Parathyroid adenoma (tissue), 2 donors: Measurements from ENCODE around the gene DYDC1.

Experiments used
- H2AFZ ChIP-seq: fragments of 300-600 bp; sonication (generic); one replicate; pipeline ENCODE4 v1.7.0; 2017; ENCODE audit warnings: antibody characterized with exemption, mild to moderate bottlenecking
- H3K27ac ChIP-seq: fragments of 300-600 bp; sonication (generic); one replicate; pipeline ENCODE4 v1.7.0; 2017
- H3K27me3 ChIP-seq: fragments of 300-600 bp; sonication (generic); one replicate; pipeline ENCODE4 v1.7.0; 2017; ENCODE audit warnings: low read length; ENCODE audit not compliant: control insufficient read depth, insufficient read depth
- H3K36me3 ChIP-seq: fragments of 300-600 bp; sonication (generic); one replicate; pipeline ENCODE4 v1.7.0; 2017; ENCODE audit warnings: low read length; ENCODE audit not compliant: control insufficient read depth, insufficient read depth
- H3K4me1 ChIP-seq: fragments of 300-600 bp; sonication (generic); one replicate; pipeline ENCODE4 v1.7.0; 2017; ENCODE audit warnings: control low read depth
- H3K4me2 ChIP-seq: fragments of 300-600 bp; sonication (generic); one replicate; pipeline ENCODE4 v1.7.0; 2017; ENCODE audit warnings: low read length
- H3K4me3 ChIP-seq: fragments of 300-600 bp; sonication (generic); one replicate; pipeline ENCODE4 v1.7.0; 2017; ENCODE audit warnings: low read depth, low read length
- H3K79me2 ChIP-seq: fragments of 300-600 bp; sonication (generic); one replicate; pipeline ENCODE4 v1.7.0; 2017; ENCODE audit warnings: control low read depth
- H3K9ac ChIP-seq: fragments of 300-600 bp; sonication (generic); one replicate; pipeline ENCODE4 v1.7.0; 2017; ENCODE audit warnings: mild to moderate bottlenecking
- H3K9me3 ChIP-seq: fragments of 300-600 bp; sonication (generic); one replicate; pipeline ENCODE4 v1.7.0; 2017; ENCODE audit warnings: low read length; ENCODE audit not compliant: control insufficient read depth
- CTCF ChIP-seq: fragments of 300-600 bp; sonication (generic); IDR thresholded peaks from one replicate; pipeline ENCODE4 v1.7.0; 2017; ENCODE audit warnings: antibody characterized with exemption, mild to moderate bottlenecking
- donor health status: primary hyperparathyroidism.

Gene DYDC1

GRCh38 chr10:80322158-80322557, 34.4 kb downstream of the DYDC1 start:
- Histone ChIP-seq H3K4me3 (no peak overlapping the region), H3K9ac (no peak overlapping the region), H2AFZ (no peak overlapping the region), H3K27me3 (no peaks in the 10 kb centered on the region), H3K4me2 (no peak overlapping the region), H3K9me3 (no peaks in the 10 kb centered on the region), H3K27ac (no peak overlapping the region), H3K79me2 (no peaks in the 10 kb centered on the region), H3K4me1 (no peaks in the 10 kb centered on the region), H3K36me3 (no peaks in the 10 kb centered on the region)
- TF ChIP-seq CTCF: no peak

DNA sequence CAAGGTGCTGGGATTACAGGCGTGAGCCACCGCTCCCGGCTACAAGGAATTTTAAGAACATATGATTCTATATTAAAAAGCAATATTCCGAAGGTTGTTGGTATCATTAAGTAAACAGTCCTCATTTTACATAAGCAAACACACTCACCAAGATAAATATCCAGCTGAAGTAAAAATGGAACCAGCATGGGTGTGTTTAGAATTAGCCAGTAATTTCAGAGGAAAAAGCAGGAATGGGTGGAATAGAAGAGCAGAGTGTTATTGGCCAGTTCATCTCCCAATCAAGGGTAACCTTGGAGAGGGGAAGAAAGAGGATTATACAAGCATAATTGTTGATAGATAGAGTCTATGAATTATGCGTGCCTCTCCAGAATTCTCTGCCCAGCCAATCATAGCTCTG, 35.4 kb downstream of the DYDC1 start:
- Histone ChIP-seq H3K36me3 (no peaks in the 10 kb centered on the region), H3K27me3 (no peaks in the 10 kb centered on the region), H3K27ac (no peak overlapping the region), H3K4me2 (no peak overlapping the region), H3K79me2 (no peaks in the 10 kb centered on the region), H2AFZ (no peak overlapping the region), H3K4me1 (no peaks in the 10 kb centered on the region), H3K9ac (no peak overlapping the region), H3K4me3 (no peak overlapping the region), H3K9me3 (no peaks in the 10 kb centered on the region)
- no peak for TF ChIP-seq CTCF

GRCh38 chr10:80320377-80320776, 36.2 kb downstream of the DYDC1 start:
- Histone ChIP-seq H3K79me2 (no peaks in the 10 kb centered on the region), H3K9ac (no peak overlapping the region), H3K36me3 (no peaks in the 10 kb centered on the region), H3K4me1 (no peaks in the 10 kb centered on the region), H3K9me3 (no peaks in the 10 kb centered on the region), H3K27me3 (no peaks in the 10 kb centered on the region), H2AFZ (no peak overlapping the region), H3K4me2 (no peak overlapping the region), H3K27ac (no peak overlapping the region), H3K4me3 (no peak overlapping the region)
- TF ChIP-seq CTCF: no peak

- no peak for TF ChIP-seq CTCF
- no peaks in the 10 kb centered on the region for H3K79me2 ChIP-seq
- H3K4me2 ChIP-seq: no peak overlapping the region
- no peaks in the 10 kb centered on the region for H3K4me1 ChIP-seq
- no peak overlapping the region for H3K4me3 ChIP-seq
- H3K9ac ChIP-seq: no peak overlapping the region
- H3K9me3 ChIP-seq: no peaks in the 10 kb centered on the region
- H3K27me3 ChIP-seq: no peaks in the 10 kb centered on the region
- H3K27ac ChIP-seq: no peak overlapping the region
- H2AFZ ChIP-seq: no peak overlapping the region
- H3K36me3 ChIP-seq: no peaks in the 10 kb centered on the region
Measured at GRCh38 chr10:80319725-80320290, 36.7 kb downstream of the DYDC1 start.

DNA sequence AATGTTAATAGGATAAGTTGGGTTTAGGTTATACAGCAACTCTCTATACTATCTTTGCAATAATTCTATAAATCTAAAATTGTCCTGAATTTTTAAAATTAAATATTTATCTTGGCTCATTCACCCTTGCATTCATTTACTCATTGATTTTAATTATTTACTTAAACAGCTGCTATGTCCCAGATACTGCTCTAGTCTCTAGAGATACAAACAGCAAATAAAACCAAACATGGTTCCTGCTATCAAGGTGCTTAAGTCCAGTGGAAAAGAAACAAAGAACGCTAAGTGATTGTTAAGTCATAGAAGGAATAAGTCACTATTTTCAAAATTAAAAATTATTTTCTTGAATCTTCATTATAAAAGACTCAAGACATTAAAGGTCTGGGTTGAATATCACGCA, 37.2 kb downstream of the DYDC1 start:
- Histone ChIP-seq H3K4me2 (no peak overlapping the region), H3K4me1 (no peaks in the 10 kb centered on the region), H3K27ac (no peak overlapping the region), H3K9me3 (no peaks in the 10 kb centered on the region), H2AFZ (no peak overlapping the region), H3K36me3 (no peaks in the 10 kb centered on the region), H3K4me3 (no peak overlapping the region), H3K79me2 (no peaks in the 10 kb centered on the region), H3K9ac (no peak overlapping the region), H3K27me3 (no peaks in the 10 kb centered on the region)
- TF ChIP-seq CTCF: no peak
